ENCODE results near the gene CETN1.

Gene CETN1

DNA sequence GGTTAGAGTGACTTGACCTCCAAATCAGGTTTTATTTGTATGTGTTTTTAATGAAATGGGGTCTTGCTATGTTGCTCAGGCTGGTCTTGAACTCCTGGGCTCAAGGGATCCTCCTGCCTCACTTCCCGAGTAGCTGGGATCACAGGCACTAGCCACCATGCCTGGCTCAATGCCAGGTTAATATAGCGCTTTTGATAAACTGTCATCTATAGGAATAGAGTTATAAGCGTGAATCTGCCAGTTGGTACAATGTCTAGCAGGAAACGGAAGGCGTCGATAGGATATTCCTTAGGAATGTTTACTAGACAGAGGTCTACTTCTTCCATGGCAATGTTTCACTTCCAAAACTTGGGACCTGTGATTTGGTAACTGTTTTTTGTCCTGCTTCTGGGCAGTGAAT, 42.1 kb downstream of the CETN1 start:
- no peak for DNase-seq (ENCODE audit: extremely low read depth, low read depth)
- no peak for TF ChIP-seq CTCF (IDR thresholded peaks at IDR 0.05; ENCODE audit: low read depth, low read length)

DNA sequence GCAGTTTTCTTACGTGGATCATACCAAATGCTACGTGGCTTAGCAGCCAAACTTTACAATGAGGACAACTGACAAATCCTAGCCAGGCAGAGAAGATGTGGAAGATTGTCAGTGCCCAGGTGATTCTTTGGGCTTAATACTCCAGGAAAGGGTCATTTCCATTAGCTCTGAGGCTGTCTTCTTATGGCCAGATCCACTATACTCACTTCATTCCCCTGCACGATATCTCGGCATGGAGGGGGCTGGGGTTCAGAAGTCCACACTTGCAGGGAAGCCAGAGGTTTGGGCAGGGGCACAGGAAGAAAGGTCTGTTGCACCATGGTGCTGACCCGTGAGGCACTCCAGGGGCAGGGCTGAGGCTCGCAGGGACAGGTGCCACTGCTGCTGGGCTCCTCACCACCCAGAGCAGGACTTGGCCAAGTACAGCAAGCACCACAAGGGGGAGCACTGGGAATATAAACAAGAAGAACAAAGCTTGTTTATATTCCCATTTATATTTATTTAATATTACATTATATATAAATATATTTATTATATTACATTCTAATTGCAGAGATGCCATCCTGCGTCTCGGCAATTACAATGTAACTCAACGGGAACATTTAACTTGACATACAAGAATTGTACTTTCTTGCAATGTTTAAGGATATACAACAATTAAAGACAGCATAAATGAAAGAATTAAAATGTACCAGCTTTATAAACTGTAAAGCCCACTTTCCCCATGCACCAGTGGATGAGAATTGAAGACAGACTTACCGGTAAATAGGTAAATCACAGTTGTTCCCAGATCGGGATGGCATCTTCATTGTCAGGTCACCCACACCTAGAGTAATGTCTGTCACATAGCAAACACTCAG, 43.8 kb downstream of the CETN1 start:
- peak; percentile 82 for TF ChIP-seq CTCF (IDR thresholded peaks at IDR 0.05; ENCODE audit: low read depth, low read length)
- DNase-seq (ENCODE audit: extremely low read depth, low read depth), result peak; percentile 36

GRCh38 chr18:627231-627630, 47.1 kb downstream of the CETN1 start:
- DNase-seq (ENCODE audit: extremely low read depth, low read depth), result no peak
- TF ChIP-seq CTCF (IDR thresholded peaks at IDR 0.05; ENCODE audit: low read depth, low read length), result no peak

- DNase-seq (ENCODE audit: extremely low read depth, low read depth), result no peak
- no peak; the same call in none of the 2 replicates for TF ChIP-seq CTCF (IDR thresholded peaks at IDR 0.05; ENCODE audit: low read depth, low read length)
These were observed 49.3 kb downstream of the CETN1 start for GRCh38 chr18:629269-630150.

DNA sequence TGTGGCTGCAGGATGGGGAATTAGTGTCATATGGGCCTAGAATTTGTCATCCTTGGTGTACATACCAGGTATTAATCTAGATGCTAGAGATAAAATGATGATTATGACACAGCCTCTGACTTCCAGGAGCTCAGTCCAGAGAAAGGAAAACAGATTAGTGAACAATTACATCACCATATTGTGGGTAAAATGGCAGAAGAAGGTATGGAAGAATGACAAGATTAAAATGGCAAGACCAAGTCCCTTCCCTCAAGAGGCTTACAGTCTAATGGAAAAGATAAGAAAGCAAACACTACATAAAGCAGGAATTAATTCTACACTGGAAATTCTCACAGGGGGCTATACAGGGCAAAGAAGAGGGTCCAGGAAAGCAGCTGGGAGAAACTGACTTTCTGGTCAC, 51.4 kb downstream of the CETN1 start:
- TF ChIP-seq CTCF (IDR thresholded peaks at IDR 0.05; ENCODE audit: low read depth, low read length), result no peak
- no peak for DNase-seq (ENCODE audit: extremely low read depth, low read depth)
